A204.1 (cell line): Measurements from ENCODE around the gene THG1L.
"Not testable (repeated sequence)": the region's sequence is repeated elsewhere in the genome, so short reads cannot be mapped to it uniquely, and the experiment has no call there.

Source experiments
- FAIRE-seq: peaks from 2 replicates; lab custom pipeline; 2012; peaks lifted over from hg19 to GRCh38; lab: Jason Lieb, UNC

Gene THG1L

DNA sequence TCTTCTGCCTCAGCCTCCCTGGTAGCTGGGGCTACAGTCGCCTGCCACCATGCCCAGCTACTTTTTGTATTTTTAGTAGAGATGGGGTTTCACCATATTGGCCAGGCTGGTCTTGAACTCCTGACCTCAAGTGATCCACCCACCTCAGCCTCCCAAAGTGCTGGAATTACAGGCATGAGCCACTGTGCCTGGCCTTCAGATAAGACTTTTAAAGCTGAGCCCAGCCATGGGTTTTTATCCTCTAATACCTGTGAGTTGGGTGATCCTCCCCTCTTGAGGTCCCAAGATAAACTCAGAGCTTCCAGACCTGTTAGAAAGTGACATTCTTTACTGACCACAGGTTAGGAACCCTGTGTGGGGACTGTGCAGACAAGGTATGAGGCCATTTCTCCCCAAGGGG, 3.4 kb upstream of the THG1L start:
- not testable (repeated sequence) for FAIRE-seq

DNA sequence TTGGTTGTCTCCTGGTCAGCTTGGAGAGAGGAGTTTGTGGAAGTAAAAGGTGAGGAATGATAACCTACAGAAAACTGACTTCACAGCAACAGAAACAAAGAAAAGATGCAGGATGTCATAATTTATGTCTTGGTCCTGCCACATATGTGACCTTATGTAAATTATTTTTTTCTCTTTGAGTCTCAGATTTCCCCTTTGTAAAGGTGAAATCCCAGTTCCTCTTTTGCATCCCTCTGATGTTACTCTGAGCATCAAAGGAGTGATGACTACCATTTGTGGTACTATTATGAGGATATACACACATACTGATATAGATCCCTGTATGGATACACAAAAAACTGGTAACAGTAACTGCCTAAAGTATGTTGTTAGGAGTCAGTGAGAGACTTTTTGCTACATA, 1.4 kb upstream of the THG1L start:
- FAIRE-seq = no peak

DNA sequence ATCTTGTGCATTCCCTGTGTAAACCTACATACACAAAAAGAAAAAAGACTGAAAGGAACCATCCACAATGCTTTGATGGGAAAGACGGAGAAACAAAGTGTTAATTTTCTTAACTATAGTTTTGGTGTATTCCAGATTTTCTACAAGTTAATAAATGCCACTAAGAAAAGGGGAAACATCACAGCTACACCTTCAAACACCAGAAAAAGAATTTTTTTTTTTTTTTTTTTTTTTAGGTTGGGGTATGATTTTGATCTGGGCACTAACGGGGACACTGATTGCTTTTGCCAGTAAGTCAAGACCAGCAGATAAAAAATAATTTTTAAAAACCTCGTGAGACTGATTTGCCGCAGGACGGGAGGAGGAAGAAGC, 334 bp upstream of the THG1L start:
- no peak for FAIRE-seq

DNA sequence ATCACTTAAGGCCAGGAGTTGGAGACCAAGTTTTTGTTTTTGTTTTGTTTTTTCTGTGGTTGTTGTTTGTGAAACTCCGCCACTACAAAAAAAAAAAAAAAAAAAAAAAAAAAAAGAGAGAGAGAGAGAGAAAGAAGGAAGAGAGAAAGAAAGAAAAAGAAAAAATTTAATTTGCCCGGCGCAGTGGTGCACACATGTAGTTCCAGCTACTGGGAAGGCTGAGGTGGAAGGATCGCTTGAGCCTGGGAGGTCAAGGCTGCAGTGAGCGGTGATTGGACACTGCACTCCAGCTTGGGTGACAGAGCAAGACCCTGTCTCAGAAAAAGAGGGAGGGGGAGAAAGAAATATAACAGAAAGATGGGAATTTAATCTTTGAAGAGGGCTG, 902 bp downstream of the THG1L start:
- no peak for FAIRE-seq

DNA sequence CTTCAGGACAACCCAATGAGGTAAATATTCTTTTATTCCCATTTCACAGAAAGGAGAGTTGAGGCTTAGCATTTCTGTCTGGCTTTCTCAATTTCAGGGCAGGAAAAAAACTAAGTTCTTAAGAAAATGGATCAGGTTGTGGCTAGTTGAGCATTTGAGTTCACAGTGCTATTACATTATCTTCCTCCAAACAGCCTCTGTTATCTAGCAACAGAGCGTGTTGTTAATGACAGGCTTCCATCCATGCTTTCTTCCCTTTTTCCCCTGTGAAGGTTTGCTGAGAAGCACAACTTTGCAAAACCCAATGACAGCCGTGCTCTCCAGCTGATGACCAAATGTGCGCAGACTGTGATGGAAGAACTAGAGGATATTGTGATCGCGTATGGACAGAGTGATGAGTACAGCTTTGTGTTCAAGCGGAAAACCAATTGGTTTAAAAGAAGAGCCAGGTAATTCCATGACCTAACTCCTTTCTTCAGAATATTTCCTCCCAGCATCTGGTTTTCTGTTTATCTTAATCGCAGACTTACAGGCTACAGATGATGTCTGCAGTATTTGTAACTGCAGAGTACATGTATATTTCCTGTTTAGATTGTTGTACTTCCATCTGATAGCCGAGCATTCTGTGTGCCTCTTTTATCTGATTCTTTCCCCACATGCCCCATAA, 1.5 kb downstream of the THG1L start:
- FAIRE-seq = no peak

DNA sequence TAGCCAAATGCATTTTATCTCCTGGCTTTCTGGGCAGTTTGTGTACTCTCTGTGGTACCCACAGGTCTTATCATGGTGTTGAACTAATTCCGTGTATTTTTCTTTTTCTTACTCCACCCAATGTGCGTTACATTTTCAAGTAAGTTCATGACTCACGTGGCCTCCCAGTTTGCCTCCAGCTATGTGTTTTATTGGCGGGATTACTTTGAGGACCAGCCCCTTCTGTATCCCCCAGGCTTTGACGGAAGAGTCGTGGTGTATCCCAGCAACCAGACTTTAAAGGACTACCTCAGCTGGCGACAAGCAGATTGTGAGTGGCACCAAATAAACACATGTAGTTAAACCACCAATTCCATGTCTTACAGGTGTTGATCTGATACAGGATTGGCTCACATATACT, 3.2 kb downstream of the THG1L start:
- FAIRE-seq = no peak

DNA sequence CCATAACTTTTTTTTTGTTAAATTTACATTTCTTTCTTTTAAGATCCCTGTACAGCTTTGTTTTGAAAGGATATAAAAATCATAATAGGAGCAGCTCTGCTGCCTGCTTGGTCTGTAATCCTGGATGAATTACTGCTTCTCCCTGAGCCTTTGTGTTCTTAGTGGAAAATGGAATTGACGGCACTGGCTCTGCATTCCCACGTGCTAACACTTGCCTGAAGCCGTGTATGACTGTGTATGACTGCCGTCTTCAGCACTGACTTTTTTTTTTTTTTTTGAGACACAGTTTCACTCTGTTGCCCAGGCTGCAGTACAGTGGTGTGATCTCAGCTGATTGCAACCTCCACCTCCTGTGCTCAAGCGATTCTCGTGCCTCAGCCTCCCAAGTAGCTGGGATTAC, 4.8 kb downstream of the THG1L start:
- FAIRE-seq = no peak

DNA sequence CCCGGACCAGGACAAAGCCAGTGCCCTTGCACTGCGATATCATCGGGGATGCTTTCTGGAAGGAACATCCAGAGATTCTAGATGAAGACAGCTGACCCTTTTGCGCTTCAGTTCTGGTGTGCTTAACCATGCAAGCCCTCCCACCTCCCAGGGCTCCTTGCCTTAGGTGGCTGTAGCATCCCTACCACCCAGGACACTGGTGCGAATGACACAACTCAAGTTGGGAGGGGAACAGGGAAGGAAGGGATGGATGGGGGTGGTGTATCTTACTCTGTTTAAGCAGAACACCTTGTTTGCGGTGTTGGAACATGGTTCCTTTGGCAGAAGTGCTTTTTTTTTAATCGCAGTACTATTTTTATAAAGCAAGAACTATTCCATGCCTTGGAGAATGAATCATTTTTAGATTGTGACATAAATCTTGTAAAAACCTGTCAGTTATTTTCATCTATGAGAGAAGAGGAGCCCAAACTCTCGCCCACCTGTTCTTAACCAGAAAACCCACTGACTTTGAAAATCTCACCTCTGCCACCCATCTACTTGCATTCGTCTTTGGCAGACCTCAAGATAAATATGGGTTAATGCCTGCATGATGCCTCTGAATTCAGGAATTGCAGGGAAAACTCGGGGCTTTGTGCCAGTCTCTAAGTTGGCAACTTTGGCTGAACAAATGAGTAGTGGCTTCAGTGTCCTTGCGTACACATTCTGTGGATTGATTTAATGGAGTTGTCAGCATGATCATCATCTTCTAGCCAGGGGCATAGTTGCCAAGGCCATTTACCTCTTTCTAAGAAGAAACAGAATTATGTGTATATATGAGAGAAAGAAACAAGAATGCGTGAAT, 8.4 kb downstream of the THG1L start:
- no peak for FAIRE-seq

DNA sequence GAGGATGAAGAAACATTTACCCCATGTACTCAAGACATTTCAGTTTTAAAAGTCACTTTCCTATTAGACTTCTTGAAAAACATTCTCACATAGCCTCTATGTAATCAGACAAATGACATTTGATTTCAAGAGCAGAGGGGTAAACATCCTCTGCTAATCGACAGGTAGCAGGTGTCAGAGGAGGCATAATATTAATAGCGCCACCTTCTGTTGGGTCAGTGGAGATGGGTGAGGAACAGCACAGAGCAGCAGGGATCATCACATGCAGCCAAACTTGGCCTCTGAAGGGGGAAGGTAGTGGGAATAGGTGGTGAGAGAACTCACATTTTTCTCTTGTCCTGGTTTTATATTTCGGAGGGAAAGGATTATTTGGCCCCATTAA, 9.0 kb downstream of the THG1L start:
- no peak for FAIRE-seq

DNA sequence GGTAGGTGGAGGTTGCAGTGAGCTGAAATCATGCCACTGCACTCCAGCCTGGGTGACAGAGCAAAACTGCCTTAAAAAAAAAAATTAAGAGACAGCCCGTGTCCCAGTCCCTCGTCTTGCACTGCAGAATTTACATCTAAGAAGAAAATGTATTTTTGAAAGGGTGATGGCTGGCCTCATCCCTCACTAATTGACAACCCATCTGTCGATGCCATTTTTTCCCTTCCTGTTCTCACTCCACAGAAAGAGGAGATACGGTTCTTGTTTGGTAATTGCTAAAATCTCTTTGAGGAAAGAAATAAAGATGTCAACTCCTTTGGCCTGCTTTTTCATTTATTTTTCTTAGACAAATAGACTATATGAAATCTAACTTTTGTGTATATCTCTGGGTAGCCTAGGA, 9.9 kb downstream of the THG1L start:
- no peak for FAIRE-seq

DNA sequence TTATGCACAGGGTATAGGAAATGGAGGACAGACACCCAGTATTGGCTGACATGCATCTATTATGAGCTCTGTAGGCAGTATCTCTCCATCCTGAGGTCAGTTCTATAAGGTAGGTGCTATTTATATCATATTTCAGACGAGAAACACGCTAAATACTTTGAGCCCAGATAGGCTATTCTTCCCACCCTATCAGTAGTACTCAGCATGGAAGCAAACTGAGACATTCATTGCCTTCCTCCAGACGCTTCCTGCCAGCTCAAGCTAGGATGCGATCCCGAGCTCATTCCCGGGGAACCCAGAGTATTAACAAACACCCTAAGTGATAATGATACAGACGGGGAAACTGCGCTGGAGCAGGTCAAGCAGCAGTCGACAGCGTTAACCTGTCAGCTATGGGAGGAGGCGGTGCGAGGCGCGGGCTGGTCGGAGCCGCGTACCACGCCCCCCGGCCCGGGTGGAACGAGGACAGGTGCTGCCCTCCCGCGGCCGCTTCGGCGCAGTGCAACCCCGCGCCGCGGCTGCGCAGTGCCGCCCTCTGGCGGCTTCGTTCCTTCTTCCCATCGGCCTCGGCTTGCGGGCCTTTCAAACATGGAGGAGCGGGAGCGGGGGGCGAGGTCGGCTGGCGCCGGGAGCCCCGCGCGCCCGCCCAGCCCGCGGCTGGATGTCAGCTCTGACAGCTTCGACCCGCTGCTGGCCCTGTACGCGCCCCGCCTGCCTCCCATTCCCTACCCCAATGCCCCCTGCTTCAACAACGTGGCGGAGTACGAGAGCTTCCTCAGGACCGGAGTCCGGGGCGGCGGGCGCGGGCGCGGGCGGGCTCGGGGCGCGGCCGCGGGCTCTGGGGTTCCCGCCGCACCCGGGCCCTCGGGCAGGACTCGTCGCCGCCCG, 12.2 kb downstream of the THG1L start, which contains the start of gene LSM11:
Gene LSM11, plus strand, starts transcription at position 550 of the 888 bp plus-strand sequence. Its CDS starts 39 bp downstream, at position 589.
- no peak for FAIRE-seq

DNA sequence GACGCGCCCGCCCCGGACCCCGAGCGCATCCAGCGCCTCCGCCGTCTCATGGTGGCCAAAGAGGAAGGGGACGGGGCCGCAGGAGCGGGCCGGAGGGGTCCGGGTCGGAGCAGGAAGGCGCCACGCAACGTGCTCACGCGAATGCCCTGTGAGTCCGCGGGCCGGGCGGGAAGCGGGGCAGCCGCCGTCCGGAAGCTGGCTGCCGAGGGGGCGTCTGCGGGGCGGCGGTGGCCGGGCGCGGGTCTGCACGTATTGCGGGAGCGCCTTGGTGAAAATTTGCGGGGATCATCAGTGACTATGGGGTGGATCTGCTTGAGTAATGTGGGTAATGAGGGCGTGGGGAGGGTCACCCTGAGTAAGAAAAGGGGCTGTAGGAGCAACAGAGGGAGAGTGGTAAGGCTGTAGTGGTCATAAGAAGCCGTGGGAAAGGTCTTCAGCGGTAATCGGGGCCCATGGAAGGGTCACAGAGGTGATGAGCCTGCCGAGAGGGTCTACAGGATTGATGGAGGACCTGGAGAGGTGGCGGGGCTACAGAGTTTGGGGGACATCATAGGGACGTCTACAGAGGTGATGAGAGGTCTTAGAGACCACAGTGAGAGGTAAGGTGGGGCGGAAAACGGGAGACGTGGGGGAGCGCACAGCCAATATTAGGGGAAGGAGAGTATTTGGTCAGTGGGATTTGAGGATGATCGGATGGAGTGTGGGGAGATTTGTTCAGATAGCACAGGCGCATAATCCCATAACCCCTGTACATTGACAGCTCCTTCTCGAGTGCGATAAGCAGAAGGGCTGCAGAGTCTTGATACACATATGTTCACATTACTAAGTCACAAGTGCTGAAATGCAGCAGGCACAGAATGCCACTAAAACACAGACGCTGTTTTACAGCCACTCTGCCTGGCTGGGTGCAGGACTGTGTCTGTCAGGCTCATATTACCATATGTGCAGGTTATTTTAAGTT, 13.1 kb downstream of the THG1L start:
- FAIRE-seq = no peak

DNA sequence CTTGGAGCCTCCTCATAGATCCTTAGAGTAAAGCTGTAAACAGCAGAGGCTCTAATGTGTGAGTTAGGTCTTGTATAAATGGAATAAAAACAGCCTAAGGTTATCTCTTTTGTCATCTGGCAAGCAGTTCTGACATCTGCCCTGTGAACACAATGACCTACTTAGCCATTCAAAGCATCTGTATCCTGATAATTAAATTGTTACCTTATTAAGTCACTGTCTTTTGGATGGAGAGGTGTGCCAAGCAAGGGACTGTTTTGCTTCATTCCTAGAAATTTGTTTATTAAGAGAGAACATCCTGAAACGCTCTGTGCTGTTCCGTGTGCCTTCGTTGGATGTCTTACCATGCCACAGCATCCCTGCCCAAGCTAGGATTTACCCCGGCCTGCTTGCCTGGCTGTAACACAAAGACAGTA, 13.8 kb downstream of the THG1L start:
- no peak for FAIRE-seq

DNA sequence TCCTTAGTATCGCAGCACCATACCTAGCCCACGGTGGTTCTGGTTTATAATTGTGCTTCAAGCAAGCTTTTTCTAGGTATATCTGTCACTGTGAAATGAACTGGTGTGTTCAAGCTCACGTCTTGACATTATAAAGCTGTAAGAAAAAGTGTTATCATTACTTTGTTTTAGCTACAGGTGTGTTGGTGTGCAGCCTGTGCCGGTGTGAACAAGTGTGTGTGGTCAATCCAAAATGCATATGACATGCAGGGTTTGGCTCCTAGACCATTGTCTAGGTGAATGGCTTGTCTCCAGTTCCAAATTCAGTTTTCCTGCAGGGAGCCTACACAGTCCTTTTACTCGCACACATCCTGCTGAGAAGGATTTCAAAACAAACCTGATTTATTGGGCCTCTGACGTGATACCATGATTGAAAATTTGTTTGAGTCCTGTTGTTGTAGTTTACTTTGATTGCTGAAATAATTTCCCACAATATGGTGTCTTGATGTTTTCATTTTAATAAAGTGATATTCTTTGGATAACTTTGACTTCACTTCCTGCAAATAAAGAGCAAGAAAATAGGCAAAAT, 16.0 kb downstream of the THG1L start:
- no peak for FAIRE-seq

DNA sequence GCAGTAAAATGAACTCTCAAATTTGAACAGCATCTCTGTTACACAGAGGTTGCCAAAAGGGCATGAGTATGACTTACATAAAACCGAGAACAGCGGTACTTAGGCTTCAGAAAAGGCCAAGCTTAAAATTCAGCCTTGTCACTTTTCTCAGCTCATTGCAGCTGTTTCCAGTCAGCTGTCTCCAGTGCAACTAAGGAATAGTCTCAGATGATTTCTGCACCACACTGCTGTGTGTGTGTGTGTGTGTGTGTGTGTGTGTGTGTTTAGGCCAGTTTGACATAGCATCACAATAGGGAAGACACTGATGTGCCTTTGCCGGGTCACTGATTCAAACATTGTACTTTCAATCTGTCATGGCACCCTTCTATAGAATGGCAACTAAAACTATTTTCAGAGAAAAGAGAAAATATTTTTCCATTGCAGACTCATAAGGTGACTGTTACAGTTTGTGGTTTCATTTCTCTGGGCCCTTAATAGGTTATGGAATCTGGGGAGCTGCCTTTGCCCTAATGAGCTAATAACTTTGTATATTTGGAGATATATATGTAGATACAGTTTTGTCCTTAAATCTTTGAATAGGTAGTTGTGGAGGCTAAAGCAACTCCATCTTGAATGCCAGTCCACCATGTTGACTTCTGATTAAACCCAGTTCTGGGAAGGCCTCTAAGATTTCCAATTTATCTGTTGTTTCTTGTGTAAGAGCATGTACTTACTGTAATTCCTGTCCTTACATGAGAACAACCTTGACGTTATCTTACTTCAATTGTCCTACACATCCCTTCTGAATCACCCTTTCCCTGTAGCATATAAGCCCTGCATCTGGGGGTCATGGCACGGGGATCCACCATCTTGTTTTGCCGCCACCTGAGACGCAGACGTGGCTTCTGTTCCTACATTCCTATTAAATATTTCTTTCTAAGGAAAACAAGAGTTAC, 16.8 kb downstream of the THG1L start:
- no peak for FAIRE-seq

DNA sequence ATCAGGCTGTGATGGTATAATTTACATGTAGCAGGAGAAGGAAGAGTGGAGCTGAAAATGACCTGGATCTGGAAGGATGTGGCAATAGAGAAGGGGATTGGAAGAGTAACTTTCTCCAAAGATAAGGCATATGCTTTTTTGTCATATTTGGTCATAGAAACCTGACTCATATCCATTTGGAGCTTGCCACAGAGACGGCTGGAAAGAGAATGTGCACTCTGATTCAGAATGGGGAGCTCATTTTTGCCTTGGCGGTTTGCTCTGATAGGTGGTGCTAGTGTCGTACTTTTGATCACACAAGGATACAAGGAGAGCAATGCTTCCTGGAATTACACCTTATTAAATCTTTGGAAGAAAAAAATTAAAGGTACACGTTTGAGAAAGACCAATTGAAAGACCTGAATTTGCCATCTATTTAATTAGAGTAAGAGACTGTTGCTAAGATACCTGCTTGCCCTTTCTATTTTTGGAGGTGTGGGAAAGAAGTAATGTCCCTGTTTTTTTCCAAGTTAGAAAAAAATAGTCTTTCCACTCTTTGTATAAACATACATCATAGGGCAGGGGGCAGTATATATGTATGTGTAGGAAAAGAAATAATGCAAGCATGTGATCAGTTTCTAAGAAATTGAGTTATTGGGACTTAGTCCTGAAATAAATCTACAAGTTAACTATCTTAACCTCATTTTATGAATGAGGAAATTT, 17.7 kb downstream of the THG1L start:
- FAIRE-seq = no peak

DNA sequence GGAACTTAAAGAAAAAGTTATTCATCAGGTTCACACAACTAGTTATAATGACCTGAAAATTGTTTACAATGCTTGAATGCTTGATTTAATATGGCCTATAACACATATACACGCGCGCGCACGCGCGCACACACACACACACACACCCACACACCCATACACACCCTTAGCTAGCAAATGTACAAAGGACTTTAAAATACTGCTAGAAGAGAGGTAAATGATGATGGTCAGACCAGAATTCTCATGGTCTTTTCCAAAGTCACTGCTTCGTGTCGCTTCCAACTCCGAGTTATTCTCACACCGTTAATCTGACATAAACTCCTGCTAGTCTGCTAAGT, 18.2 kb downstream of the THG1L start:
- no peak for FAIRE-seq

DNA sequence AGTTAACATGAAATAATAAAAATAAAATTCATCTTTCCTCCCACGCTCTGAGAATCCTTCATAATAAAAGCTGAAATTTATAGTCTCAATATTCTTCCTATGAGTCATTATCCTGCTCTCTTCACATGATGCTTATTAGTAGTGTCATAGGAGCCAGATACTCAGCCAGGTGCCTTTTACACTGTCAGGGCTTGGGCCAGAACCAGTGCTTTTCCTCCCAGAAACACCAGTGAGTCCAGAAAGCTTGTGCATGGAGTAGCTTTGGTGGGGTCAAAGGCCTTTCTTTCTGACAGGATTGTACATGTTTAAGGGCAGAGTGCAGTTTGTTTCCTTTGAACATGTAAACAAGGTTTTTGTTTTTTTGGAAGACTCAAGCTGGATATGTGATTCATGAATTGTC, 19.1 kb downstream of the THG1L start:
- no peak for FAIRE-seq

DNA sequence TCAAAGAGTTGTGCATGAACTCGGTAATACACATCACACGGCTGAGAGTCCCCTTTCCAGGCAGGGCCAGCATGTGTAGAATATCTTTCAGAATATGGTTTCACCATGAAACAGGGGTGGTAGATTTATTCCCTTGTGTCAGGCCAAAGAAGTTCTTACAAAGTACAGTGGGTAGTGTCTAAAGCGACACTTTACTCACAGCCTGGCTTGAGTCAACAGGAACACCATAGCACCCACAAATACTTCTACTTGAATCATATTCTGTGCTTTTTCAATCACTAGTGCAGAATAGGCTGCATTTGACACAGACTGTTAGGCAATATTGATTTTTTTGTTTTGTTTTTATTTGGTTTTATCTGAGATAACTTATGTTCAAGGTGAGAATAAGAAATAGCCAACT, 24.9 kb downstream of the THG1L start:
- FAIRE-seq = no peak

DNA sequence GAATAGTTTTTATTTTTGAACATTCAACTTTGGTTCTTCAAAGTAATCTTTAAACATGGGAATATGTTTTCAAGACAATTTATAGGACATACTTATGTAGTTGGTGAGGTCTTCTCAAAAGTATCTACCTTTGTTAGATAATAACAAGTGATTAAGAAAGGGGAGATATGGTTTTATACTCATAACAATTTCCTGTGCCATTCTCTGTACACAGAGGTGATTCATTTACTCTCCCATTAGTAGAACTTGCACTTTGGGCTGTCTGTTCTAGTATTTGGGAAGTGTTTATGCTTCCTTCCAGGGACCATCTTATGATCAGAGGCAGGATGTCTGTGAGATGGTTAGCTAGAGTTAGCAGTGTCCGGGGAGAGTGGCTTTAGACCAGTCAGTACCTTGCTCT, 27.5 kb downstream of the THG1L start:
- FAIRE-seq = no peak
